HL-60 (cell line): ENCODE results near the gene PHC1.

Experiments
- DNase-seq, 2 experiments: peaks; one replicate each; pipeline ENCODE4 v3.0.0-alpha.2; 2010 to 2020; ENCODE audit warnings: low read depth in 1 of 2, low spot score in 1 of 2
- H3K27ac ChIP-seq: fragments of 250-450 bp; sonication (Bioruptor Pico); replicated peaks from 2 replicates; pipeline ENCODE4 v1.5.1; 2020; ENCODE audit warnings: mild to moderate bottlenecking, moderate library complexity
- H3K27me3 ChIP-seq: fragments of 250-450 bp; sonication (Bioruptor Pico); 2 replicates; pipeline ENCODE4 v1.5.1; 2021; ENCODE audit warnings: mild to moderate bottlenecking, moderate library complexity; ENCODE audit not compliant: insufficient read depth, poor library complexity, severe bottlenecking
- H3K4me3 ChIP-seq: replicated peaks from 2 replicates; pipeline ENCODE4 v1.5.1; 2011; ENCODE audit warnings: mild to moderate bottlenecking, control low read depth, low read length; ENCODE audit not compliant: insufficient read depth
- GABPA ChIP-seq: IDR thresholded peaks from 2 replicates; pipeline ENCODE4 v1.6.1; 2012; ENCODE audit warnings: low read depth
- POLR2AphosphoS5 ChIP-seq: IDR thresholded peaks from 2 replicates; pipeline ENCODE4 v1.6.1; 2012; ENCODE audit warnings: low read depth
- SPI1 ChIP-seq: IDR thresholded peaks from 2 replicates; pipeline ENCODE4 v1.6.1; 2012; ENCODE audit warnings: low read depth, mild to moderate bottlenecking, borderline replicate concordance
- TF ChIP-seq, protein P1 (sequence below): IDR thresholded peaks from one replicate; pipeline ENCODE4 v1.5.1; 2011; ENCODE audit warnings: low read length, control low read depth, inconsistent platforms; ENCODE audit not compliant: insufficient read depth
- TF ChIP-seq, protein P2 (sequence below): IDR thresholded peaks from 2 replicates; pipeline ENCODE4 v1.6.1; 2012; ENCODE audit warnings: low read depth; ENCODE audit not compliant: insufficient replicate concordance

Gene PHC1

DNA sequence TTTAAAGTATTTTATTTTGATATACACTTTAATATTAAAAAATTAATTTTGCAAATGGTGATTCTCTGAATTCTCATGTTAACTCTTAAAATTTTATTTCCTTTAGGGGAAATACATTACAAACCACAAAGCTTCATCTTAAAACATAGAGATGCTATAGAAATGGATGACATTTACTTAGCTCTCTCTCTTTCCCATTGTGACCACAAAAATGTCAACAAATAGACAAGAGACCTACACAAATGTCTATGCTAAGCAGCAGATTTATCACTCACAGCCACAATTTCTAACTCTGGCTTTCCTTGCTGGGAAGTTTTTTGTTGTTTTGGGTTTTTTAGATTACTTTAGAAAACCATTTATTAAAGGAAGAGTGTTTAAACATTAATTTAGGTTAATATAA lies 19.9 kb upstream of the PHC1 start:
- Histone ChIP-seq H3K27ac (no peak overlapping the region), H3K4me3 (no peak overlapping the region), H3K27me3 (no peaks in the 10 kb centered on the region)
- no peak for DNase-seq
- no peak for TF ChIP-seq SPI1

DNA sequence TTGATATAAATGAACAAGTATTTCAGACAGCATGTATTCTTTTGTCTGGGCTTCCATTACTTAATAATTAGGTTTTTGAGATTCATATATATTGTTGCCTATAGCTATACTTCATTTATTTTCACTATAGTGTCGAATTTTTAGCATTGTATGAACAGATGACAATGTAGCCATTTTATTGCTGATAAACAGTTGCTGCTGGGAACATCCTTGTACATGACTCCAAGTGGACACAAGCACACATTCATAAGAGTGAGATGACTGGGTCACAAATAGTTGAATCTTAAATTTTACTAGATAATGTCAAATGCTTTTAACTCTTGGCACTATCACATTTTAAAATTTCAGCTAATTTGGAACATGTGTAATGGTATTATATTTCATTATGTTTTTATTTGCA lies 19.3 kb upstream of the PHC1 start:
- Histone ChIP-seq H3K27ac (no peak overlapping the region), H3K4me3 (no peak overlapping the region), H3K27me3 (no peaks in the 10 kb centered on the region)
- TF ChIP-seq GABPA, result no peak
- TF ChIP-seq, protein P1, sequence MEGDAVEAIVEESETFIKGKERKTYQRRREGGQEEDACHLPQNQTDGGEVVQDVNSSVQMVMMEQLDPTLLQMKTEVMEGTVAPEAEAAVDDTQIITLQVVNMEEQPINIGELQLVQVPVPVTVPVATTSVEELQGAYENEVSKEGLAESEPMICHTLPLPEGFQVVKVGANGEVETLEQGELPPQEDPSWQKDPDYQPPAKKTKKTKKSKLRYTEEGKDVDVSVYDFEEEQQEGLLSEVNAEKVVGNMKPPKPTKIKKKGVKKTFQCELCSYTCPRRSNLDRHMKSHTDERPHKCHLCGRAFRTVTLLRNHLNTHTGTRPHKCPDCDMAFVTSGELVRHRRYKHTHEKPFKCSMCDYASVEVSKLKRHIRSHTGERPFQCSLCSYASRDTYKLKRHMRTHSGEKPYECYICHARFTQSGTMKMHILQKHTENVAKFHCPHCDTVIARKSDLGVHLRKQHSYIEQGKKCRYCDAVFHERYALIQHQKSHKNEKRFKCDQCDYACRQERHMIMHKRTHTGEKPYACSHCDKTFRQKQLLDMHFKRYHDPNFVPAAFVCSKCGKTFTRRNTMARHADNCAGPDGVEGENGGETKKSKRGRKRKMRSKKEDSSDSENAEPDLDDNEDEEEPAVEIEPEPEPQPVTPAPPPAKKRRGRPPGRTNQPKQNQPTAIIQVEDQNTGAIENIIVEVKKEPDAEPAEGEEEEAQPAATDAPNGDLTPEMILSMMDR, result no peak
- TF ChIP-seq POLR2AphosphoS5, result no peak
- no peak for TF ChIP-seq SPI1
- TF ChIP-seq, protein P2, sequence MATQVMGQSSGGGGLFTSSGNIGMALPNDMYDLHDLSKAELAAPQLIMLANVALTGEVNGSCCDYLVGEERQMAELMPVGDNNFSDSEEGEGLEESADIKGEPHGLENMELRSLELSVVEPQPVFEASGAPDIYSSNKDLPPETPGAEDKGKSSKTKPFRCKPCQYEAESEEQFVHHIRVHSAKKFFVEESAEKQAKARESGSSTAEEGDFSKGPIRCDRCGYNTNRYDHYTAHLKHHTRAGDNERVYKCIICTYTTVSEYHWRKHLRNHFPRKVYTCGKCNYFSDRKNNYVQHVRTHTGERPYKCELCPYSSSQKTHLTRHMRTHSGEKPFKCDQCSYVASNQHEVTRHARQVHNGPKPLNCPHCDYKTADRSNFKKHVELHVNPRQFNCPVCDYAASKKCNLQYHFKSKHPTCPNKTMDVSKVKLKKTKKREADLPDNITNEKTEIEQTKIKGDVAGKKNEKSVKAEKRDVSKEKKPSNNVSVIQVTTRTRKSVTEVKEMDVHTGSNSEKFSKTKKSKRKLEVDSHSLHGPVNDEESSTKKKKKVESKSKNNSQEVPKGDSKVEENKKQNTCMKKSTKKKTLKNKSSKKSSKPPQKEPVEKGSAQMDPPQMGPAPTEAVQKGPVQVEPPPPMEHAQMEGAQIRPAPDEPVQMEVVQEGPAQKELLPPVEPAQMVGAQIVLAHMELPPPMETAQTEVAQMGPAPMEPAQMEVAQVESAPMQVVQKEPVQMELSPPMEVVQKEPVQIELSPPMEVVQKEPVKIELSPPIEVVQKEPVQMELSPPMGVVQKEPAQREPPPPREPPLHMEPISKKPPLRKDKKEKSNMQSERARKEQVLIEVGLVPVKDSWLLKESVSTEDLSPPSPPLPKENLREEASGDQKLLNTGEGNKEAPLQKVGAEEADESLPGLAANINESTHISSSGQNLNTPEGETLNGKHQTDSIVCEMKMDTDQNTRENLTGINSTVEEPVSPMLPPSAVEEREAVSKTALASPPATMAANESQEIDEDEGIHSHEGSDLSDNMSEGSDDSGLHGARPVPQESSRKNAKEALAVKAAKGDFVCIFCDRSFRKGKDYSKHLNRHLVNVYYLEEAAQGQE, result no peak
- DNase-seq, result no peak

DNA sequence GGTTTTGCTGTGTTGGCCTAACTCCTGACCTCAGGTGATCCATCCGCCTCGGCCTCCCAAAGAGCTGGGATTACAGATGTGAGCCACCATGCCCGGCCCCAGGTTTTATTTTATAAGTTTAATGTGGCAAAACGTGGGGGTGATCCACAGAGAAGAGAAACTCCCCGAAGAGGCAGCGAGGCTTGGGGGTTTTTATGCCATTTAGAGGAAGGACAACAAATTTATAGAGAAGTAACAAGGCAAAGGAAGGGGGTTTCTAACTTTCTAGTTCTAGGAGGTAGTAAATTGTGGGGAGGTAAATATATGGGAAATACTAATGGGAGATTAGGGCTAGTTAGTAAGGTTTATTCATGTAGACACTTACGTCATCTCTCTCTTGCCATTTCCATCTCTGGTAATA lies 17.2 kb upstream of the PHC1 start:
- H3K27ac ChIP-seq, result no peak overlapping the region
- TF ChIP-seq, protein P2, result no peak
- TF ChIP-seq, protein P1, result no peak
- no peak for TF ChIP-seq SPI1

DNA sequence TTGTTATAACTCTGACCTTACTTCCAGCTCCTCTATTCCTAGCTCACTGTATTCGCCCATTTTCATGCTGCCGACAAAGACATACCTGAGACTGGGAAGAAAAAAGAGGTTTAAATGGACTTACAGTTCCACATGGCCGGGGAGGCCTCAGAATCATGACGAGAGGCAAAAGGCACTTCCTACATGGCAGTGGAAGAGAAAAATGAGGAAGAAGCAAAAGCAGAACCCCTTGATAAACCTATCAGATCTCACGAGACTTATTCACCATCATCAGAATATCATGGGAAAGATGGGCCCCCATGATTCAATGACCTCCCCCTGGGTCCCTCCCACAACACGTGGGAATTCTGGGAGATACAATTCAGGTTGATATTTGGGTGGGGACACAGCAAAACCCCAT lies 14.5 kb upstream of the PHC1 start:
- Histone ChIP-seq H3K27ac (no peak overlapping the region), H3K4me3 (no peak overlapping the region), H3K27me3 (no peaks in the 10 kb centered on the region)
- DNase-seq, result peak in 1 of 2 experiments; percentile 45
- TF ChIP-seq SPI1, result peak; percentile 92
- TF ChIP-seq, protein P2, result no peak
- no peak for TF ChIP-seq POLR2AphosphoS5
- TF ChIP-seq, protein P1, result no peak

More for the DNA sequence above, 17.2 kb upstream of the PHC1 start:
- H3K4me3 ChIP-seq, result no peak overlapping the region
- H3K27me3 ChIP-seq, result no peaks in the 10 kb centered on the region
- DNase-seq, result no peak
